HG02610 (cell line): ENCODE data around the gene RTN4RL2.

ENCODE experiments used
- ATAC-seq: cut with Tn5 transposase; IDR thresholded peaks from one replicate; pipeline ENCODE4 v1.9.1; 2021; ENCODE audit warnings: mild to moderate bottlenecking, moderate library complexity; ENCODE audit not compliant: unreplicated experiment

Gene RTN4RL2

DNA sequence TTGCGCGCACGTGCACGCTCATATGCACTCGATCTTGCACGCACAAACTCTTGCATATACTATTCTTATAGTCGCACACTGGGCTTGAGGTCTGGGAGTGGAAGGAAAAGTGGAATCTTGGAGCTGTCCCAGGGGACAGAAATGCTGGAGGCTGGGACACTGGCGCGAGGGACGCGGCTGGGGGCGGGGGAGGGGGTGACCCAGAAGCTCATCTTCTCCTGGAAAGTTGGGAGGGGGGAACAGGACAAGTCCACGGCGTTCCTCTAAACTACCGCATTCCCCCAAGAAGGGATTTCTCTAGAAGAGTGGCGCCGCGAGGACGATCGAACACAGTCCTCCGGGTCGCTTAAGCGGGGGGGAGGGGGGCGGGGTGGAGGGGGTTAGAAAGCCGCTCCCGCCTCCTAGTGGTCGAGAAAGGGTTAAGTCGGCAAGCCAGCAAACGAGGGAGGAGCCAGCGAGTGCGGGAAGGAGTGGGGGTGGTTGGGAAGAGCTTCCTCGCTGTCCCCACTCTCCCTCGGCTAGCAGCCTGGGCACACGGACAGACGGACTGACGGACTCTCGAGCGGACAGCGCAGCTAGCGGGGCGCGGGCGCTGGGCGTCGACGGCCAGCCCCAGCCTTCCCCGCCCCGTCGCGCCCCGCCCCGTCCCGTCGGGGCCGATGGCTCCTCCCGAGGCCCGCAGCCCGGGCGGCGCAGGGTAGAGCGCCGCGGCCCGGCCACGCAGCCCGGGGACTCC lies at the start of gene RTN4RL2:
Gene RTN4RL2, plus strand, starts transcription at position 507 of the 736 bp plus-strand sequence. CDS start 338 bp downstream, outside the sequence.
- no peak for ATAC-seq

GRCh38 chr11:57413681-57414080 lies 46.6 kb upstream of the RTN4RL2 start:
- ATAC-seq = no peak

GRCh38 chr11:57414612-57415212 lies 45.6 kb upstream of the RTN4RL2 start:
- peak; percentile 64 for ATAC-seq

DNA sequence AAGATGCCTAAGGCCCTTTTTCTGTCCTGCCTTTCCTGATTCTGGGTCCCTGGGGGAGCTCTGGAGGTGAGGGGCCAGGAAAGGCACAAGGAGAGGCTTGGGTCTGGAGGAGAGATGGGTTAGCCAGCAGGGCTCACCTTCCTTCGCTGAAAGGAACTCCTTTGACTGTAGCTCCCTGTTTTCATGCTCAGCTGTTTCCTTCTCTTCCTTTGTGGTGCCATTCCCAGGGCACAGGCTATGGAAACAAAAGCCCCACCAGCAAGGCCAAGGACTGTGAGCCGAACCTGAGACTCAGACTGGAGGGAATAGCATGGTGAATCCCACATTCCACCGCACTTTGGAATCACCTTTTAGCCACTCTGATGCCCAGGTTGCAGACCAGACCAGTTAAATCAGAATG lies 43.9 kb upstream of the RTN4RL2 start:
- ATAC-seq = no peak

DNA sequence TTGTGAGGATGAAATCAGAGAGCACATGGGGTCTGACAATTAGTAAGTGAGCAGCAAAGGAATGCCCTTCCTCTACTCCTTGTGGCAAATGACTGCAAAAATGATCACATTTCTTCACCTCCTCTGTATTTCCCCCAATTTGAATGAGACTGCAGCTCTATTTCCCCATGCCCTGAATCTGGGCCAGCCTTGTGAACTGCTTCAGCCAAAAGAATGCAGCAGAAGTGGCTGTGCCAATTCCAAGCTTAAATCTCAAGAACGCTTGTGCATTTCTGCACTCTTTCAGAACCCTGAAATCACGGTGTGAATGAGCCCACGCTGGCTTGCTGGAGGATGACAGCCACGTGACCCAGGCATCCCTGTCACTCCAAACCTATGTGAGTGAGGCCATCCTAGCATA lies 43.3 kb upstream of the RTN4RL2 start:
- no peak for ATAC-seq

GRCh38 chr11:57418131-57418530 lies 42.2 kb upstream of the RTN4RL2 start:
- no peak for ATAC-seq

DNA sequence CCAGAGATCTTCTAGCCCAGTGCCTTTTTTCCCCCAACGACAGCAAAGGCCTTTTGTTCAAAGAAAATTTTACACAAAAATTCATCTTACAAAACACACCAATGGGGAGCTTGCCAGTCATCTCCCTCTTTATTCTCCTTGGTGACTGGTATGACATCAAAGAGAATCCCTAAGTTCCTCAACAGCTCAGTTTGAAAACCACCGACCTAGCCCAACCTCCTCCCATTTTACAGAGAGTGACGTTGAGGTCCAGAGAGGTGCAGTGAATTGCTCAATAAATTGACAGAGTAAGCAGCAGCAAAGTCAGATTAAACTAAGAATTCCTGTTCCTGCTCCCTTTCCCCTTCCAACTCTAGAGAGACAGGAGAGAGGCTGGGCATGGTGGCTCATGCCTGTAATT lies 41.2 kb upstream of the RTN4RL2 start:
- ATAC-seq = no peak

GRCh38 chr11:57421066-57421465 lies 39.3 kb upstream of the RTN4RL2 start:
- ATAC-seq = no peak

GRCh38 chr11:57421805-57422204 lies 38.5 kb upstream of the RTN4RL2 start:
- no peak for ATAC-seq

- no peak for ATAC-seq
These were observed 37.7 kb upstream of the RTN4RL2 start for GRCh38 chr11:57422669-57423068.

DNA sequence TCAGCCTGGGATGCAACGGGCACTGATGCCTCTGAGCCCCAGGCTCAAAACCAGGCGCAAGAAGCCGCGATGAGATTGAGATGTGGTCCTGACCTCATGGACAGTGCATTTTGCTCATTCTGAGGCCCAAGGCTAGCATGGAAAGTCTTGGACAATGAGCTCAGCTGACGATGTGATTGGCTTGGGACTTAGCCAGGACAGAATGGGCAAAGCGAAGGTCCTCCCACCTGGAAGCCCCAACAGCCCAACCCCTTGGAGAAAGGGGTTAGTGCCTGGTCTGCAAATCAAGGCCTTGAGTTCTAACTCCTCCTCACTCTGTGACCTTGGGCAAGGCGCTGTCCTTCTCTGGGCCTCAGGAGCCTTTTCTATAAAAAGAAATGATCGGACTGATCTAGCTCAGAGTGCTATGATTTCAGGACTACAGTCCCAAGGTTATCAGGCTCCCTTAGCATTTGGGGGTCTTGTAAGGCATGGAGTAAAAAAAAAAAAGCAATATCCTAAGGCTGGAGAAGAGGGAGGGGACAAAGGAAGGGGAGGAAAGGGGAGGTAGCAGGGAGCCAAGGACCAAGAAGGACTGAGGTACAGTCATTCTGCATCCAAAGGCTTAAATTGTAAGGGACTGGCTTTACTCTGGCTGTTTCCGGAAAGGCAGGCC lies 36.1 kb upstream of the RTN4RL2 start:
- ATAC-seq = no peak

GRCh38 chr11:57424792-57425564 lies 35.4 kb upstream of the RTN4RL2 start:
- peak; percentile 94 for ATAC-seq

- no peak for ATAC-seq
These were observed 34.5 kb upstream of the RTN4RL2 start for GRCh38 chr11:57425565-57426438.

- no peak for ATAC-seq
These were observed 33.8 kb upstream of the RTN4RL2 start for GRCh38 chr11:57426439-57426928.

DNA sequence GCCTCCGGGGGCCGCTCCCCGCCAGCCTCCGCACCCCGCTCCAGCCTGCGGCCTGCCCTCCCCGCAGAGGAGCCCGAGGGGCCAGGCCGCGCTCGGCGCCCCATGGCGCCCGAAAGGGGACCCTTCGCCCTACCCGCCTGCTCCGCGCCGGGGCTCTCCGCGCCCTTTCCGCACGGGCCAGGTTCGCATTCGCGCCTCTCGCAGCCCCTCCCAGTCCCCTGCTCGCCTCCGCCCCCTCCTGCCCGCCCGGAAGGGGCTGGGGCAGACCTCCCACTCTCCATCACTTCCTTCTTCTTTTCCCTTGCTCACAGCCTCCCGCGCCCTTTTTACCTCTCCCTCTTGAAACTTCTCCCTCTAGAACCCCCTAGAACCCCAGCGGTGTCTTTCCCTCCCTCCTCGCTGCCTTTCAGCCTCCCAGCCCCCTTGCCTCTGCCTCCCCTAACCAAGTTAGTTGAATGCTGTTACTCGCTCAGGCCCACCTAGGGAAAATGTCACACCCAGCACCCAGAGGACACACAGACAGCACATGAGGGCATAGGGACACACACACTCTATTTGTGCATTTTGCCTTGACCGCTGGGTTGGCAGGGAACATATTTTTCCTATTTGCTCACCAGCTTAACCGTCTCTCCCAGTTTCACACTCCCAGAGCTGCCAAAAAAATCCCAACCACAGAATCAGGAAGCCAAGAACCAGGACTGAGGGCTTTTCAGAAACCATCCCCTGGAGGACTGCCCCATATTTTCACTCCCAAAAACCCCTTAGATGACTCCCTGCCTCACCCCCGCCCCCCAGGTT lies 33.2 kb upstream of the RTN4RL2 start, which contains the start of gene SLC43A3:
Gene SLC43A3, minus strand, starts transcription at position 193 of the 798 bp plus-strand sequence. CDS start 949 bp downstream, outside the sequence.
- ATAC-seq = peak; percentile 55

DNA sequence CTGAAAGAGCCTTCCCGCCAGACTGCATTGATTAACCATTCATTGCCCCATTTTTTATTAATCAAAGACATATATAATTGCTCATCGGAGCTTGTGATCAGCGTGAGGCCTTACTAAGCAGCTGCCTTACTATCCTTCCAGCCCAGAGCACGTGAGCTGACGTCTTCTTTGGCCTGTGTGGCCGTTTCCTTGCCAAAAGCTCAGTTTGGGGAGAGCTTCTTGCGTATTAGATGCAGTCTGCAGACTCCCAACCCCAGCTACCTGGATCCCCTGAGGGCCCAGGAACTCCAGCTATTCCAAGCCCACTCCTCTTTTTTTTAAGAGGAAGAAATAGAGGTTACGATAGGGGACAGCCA lies 32.6 kb upstream of the RTN4RL2 start:
- no peak for ATAC-seq

GRCh38 chr11:57428643-57429042 lies 31.7 kb upstream of the RTN4RL2 start:
- no peak for ATAC-seq

DNA sequence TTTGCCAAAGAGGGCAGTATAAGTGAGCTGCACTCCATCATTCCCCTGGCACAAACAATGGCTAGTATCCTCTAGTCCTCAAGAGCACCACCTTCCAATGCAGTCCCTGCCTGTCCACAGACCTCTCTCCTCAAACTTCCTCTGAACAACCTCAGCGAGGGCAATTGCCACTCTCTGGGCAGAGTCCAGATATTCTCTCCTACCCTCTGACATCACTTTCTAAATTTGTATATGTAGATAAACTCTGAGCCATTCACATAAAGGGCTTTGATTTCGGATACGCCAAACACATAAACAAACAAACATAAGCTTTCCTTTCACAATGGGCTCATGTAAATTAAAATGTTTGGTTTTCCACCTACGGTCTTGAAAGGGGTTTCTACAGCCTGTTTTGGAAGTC lies 30.4 kb upstream of the RTN4RL2 start:
- no peak for ATAC-seq

- no peak for ATAC-seq
These were observed 29.4 kb upstream of the RTN4RL2 start for GRCh38 chr11:57430952-57431351.
